ENCODE results near the gene AHI1. TPM values are rescaled to one million over a fixed set of nuclear protein-coding genes. Genes with fewer than 3 reads are reported as not detected.
A peak's percentile ranks its signal among the peaks of the same experiment; 100 is the strongest.

Gene AHI1
- total and polyA plus RNA-seq, 2 of the 13 experiments (the other 11 are each of a cell fraction or from before 2014, with no cell fraction given): 7.2 to 18.6 TPM

DNA sequence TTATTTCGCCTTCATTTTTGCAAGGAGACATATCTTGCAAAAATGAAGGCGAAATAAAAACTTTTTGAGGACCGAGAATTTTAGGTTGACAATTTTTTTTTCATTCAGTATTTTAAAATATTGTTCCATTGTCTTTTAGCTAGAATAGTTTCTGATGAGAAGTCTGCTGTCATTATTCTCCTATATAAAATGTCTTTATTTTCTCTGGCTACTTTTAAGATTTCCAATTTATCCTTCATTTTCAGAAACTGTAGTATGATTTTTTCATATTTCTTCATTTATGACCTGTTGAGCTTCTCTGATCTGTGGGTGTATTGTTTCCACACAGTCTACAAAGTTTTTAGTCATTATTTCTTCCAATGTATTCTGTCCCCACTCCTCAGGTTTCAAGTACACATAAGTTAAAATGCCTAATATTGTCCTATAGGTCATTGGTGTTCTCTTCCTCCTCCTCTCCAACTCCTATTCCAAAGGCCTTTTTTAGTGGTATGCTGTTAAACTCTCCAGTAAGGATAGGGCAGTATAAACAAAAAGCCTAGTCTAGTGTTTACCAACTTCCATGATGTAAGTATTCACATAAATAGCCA, 15.7 kb downstream of the AHI1 start (continued):
- TF ChIP-seq, protein P1, sequence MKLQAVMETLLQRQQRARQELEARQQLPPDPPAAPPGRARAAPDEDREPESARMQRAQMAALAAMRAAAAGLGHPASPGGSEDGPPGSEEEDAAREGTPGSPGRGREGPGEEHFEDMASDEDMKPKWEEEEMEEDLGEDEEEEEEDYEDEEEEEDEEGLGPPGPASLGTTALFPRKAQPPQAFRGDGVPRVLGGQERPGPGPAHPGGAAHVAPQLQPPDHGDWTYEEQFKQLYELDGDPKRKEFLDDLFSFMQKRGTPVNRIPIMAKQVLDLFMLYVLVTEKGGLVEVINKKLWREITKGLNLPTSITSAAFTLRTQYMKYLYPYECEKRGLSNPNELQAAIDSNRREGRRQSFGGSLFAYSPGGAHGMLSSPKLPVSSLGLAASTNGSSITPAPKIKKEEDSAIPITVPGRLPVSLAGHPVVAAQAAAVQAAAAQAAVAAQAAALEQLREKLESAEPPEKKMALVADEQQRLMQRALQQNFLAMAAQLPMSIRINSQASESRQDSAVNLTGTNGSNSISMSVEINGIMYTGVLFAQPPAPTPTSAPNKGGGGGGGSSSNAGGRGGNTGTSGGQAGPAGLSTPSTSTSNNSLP (IDR thresholded peaks at IDR 0.05; ENCODE audit: low read depth, low read length): peak; percentile 54; the same call in 1 of the 2 replicates
- TF ChIP-seq LCORL (IDR thresholded peaks at IDR 0.05) (no peak), LCORL (CRISPR knock-in tag; IDR thresholded peaks at IDR 0.05) (no peak), ZNF317 (CRISPR knock-in tag; IDR thresholded peaks at IDR 0.05) (peak; percentile 99), JUND (CRISPR knock-in tag; IDR thresholded peaks at IDR 0.05) (no peak), ZNF432 (CRISPR knock-in tag; IDR thresholded peaks at IDR 0.05; ENCODE audit: borderline replicate concordance) (no peak)
- TF ChIP-seq, protein P2, sequence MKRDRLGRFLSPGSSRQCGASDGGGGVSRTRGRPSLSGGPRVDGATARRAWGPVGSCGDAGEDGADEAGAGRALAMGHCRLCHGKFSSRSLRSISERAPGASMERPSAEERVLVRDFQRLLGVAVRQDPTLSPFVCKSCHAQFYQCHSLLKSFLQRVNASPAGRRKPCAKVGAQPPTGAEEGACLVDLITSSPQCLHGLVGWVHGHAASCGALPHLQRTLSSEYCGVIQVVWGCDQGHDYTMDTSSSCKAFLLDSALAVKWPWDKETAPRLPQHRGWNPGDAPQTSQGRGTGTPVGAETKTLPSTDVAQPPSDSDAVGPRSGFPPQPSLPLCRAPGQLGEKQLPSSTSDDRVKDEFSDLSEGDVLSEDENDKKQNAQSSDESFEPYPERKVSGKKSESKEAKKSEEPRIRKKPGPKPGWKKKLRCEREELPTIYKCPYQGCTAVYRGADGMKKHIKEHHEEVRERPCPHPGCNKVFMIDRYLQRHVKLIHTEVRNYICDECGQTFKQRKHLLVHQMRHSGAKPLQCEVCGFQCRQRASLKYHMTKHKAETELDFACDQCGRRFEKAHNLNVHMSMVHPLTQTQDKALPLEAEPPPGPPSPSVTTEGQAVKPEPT (CRISPR knock-in tag; IDR thresholded peaks at IDR 0.05; ENCODE audit: low read depth): no peak
- TF ChIP-seq, protein P3, sequence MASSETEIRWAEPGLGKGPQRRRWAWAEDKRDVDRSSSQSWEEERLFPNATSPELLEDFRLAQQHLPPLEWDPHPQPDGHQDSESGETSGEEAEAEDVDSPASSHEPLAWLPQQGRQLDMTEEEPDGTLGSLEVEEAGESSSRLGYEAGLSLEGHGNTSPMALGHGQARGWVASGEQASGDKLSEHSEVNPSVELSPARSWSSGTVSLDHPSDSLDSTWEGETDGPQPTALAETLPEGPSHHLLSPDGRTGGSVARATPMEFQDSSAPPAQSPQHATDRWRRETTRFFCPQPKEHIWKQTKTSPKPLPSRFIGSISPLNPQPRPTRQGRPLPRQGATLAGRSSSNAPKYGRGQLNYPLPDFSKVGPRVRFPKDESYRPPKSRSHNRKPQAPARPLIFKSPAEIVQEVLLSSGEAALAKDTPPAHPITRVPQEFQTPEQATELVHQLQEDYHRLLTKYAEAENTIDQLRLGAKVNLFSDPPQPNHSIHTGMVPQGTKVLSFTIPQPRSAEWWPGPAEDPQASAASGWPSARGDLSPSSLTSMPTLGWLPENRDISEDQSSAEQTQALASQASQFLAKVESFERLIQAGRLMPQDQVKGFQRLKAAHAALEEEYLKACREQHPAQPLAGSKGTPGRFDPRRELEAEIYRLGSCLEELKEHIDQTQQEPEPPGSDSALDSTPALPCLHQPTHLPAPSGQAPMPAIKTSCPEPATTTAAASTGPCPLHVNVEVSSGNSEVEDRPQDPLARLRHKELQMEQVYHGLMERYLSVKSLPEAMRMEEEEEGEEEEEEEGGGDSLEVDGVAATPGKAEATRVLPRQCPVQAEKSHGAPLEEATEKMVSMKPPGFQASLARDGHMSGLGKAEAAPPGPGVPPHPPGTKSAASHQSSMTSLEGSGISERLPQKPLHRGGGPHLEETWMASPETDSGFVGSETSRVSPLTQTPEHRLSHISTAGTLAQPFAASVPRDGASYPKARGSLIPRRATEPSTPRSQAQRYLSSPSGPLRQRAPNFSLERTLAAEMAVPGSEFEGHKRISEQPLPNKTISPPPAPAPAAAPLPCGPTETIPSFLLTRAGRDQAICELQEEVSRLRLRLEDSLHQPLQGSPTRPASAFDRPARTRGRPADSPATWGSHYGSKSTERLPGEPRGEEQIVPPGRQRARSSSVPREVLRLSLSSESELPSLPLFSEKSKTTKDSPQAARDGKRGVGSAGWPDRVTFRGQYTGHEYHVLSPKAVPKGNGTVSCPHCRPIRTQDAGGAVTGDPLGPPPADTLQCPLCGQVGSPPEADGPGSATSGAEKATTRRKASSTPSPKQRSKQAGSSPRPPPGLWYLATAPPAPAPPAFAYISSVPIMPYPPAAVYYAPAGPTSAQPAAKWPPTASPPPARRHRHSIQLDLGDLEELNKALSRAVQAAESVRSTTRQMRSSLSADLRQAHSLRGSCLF (CRISPR knock-in tag; IDR thresholded peaks at IDR 0.05; ENCODE audit: borderline replicate concordance): no peak
- TF ChIP-seq, protein P4, sequence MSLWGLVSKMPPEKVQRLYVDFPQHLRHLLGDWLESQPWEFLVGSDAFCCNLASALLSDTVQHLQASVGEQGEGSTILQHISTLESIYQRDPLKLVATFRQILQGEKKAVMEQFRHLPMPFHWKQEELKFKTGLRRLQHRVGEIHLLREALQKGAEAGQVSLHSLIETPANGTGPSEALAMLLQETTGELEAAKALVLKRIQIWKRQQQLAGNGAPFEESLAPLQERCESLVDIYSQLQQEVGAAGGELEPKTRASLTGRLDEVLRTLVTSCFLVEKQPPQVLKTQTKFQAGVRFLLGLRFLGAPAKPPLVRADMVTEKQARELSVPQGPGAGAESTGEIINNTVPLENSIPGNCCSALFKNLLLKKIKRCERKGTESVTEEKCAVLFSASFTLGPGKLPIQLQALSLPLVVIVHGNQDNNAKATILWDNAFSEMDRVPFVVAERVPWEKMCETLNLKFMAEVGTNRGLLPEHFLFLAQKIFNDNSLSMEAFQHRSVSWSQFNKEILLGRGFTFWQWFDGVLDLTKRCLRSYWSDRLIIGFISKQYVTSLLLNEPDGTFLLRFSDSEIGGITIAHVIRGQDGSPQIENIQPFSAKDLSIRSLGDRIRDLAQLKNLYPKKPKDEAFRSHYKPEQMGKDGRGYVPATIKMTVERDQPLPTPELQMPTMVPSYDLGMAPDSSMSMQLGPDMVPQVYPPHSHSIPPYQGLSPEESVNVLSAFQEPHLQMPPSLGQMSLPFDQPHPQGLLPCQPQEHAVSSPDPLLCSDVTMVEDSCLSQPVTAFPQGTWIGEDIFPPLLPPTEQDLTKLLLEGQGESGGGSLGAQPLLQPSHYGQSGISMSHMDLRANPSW (CRISPR knock-in tag; IDR thresholded peaks at IDR 0.05; ENCODE audit: borderline replicate concordance): no peak
- TF ChIP-seq, protein P5, sequence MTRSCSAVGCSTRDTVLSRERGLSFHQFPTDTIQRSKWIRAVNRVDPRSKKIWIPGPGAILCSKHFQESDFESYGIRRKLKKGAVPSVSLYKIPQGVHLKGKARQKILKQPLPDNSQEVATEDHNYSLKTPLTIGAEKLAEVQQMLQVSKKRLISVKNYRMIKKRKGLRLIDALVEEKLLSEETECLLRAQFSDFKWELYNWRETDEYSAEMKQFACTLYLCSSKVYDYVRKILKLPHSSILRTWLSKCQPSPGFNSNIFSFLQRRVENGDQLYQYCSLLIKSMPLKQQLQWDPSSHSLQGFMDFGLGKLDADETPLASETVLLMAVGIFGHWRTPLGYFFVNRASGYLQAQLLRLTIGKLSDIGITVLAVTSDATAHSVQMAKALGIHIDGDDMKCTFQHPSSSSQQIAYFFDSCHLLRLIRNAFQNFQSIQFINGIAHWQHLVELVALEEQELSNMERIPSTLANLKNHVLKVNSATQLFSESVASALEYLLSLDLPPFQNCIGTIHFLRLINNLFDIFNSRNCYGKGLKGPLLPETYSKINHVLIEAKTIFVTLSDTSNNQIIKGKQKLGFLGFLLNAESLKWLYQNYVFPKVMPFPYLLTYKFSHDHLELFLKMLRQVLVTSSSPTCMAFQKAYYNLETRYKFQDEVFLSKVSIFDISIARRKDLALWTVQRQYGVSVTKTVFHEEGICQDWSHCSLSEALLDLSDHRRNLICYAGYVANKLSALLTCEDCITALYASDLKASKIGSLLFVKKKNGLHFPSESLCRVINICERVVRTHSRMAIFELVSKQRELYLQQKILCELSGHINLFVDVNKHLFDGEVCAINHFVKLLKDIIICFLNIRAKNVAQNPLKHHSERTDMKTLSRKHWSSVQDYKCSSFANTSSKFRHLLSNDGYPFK (CRISPR knock-in tag; IDR thresholded peaks at IDR 0.05; ENCODE audit: borderline replicate concordance): no peak
